Measurements from ENCODE around the gene EPC1.

DNA sequence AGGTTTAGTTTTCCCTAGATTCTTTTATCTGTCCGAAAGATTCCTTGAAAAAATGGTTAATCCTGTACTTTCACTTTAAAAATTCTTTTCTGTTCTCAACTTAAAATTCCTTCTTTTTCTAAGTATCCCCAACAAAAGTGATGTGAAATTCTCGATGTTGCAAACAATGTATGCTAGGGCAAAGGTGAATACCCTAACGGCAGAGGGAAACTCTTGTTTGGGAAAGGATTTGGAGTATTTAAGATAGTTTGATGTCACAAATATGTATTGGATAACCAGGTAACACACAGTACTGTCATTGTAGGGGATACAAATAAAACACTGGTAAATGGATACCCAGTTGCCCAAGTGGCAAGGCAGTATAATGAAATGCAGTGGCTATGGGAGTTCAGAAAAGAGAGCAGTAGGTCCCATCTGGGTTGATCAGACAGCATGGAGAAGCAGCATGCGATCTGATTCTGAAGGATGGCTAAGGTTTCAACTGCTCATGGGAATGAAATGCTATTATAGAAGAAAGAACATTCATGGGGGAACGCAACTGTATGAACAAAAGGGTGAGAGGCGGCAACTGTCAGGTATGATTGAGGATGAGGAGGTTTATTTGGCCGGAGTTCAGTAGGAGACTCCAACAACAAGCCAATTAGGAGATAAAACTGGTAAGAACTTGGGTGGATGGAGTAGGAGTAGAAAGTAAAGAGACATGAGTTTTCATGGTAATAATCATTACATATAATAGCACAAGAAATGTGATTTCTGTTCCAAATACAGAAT is 3.2 kb upstream of the EPC1 start:
- TF ChIP-seq, protein P1, sequence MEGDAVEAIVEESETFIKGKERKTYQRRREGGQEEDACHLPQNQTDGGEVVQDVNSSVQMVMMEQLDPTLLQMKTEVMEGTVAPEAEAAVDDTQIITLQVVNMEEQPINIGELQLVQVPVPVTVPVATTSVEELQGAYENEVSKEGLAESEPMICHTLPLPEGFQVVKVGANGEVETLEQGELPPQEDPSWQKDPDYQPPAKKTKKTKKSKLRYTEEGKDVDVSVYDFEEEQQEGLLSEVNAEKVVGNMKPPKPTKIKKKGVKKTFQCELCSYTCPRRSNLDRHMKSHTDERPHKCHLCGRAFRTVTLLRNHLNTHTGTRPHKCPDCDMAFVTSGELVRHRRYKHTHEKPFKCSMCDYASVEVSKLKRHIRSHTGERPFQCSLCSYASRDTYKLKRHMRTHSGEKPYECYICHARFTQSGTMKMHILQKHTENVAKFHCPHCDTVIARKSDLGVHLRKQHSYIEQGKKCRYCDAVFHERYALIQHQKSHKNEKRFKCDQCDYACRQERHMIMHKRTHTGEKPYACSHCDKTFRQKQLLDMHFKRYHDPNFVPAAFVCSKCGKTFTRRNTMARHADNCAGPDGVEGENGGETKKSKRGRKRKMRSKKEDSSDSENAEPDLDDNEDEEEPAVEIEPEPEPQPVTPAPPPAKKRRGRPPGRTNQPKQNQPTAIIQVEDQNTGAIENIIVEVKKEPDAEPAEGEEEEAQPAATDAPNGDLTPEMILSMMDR (IDR thresholded peaks at IDR 0.05; ENCODE audit: low read length), result no peak
- no peak for TF ChIP-seq EZH2 (IDR thresholded peaks at IDR 0.05; ENCODE audit: borderline replicate concordance, low read length)
